ENCODE results near the gene KCNV2. TPM values are rescaled to one million over a fixed set of nuclear protein-coding genes. Genes with fewer than 3 reads are reported as not detected.

KCNV2 gene
- total RNA-seq, 2 experiments from 2014 or later = not detected

DNA sequence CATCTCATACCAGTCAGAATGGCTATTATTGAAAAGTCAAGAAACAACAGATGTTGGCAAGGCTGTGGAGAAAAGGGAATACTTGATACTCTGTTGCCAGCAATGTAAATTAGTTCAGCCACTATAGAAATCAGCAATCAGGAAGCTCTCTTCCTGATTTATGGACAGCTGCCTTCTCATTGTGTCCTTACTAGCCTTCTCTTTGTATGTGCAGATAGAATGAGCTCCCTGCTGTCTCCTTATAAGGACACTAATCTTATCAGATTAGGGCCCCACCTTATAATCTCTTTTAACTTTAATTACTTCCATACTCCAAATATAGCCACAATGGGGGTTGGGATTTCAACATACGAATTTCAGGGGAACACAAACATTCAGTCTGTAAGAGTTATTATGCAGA is 38.0 kb downstream of the KCNV2 start:
- Mint-ChIP-seq H3K4me3 (no peak overlapping the region), H3K27ac (no peak overlapping the region), H3K4me1 (peaks cover 14% of the 10 kb centered on the region), H3K27me3 (no peaks in the 10 kb centered on the region), H3K9me3 (ENCODE audit: low read depth) (peaks cover under 1% of the 10 kb centered on the region), H3K36me3 (peaks cover 38% of the 10 kb centered on the region)
- ATAC-seq (no peak), DNase-seq (no peak)
- CTCF ChIA-PET = no interaction called here

DNA sequence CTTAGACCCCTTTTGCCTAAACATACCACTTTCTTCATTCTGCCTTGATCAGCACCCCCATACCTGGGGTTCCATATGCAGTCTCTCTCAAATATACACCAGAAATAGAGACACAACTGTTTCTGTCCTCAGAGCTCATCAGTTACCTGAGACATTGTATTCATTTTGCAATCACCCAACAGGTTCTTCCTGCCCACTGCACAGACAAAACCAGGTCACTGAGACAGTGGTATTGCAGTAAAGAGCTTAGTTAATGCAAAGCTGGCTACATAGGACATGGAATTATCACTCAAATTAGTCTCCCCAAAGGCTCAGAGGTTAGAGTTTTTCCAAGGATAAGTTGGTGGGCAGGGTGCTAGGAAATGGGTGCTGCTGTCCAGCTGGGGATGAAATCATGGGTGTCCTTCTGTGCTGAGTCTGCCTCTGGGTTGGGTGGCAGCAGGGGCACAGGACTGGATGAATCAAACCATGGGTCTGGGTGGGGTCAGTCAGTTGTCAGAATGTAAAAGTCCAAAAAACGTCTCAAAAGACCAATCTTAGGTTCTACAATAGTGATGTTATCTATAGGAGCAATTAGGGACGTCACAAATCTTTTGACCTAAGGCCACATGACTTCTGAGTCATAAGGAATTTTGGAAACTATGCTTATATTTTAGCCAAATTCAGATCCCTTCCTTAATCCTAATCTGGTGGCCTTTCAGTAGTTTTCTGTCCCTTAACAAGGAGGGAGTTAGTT is 41.0 kb downstream of the KCNV2 start:
- Mint-ChIP-seq H3K4me1 (peaks cover 30% of the 10 kb centered on the region), H3K4me3 (no peak overlapping the region), H3K27ac (no peak overlapping the region), H3K36me3 (peaks cover 36% of the 10 kb centered on the region), H3K9me3 (ENCODE audit: low read depth) (no peaks in the 10 kb centered on the region), H3K27me3 (no peaks in the 10 kb centered on the region)
- DNase-seq (no peak), ATAC-seq (no peak)
- CTCF ChIA-PET = no interaction called here

DNA sequence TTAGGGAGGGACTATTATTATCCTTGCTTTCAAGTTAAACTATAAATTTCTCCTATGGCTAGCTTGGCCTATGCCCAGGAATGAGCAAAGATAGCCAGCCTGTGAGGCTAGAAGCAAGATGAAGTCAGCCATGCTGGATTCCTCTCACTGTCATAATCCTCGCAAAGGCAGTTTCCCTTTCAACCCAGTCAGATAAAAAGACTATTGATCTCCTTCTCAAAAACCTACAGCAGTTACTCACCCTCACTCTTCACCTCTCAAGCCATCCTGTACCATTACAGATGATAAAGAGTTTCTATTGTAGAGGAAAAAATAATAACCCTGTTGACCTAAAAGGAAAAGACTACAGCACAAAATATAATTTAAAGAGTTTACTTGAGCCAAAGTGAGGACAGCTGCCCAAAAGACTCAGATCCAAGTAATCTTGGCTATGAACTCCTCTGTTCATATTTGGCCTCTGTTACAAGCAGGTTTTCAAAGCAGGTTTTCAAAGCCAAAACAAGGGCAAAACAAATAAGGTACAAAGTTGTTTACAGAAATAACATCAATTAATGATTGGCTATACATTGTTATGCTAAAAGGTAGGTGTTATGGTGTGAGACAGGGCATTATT is 41.7 kb downstream of the KCNV2 start:
- Mint-ChIP-seq H3K4me1 (peaks cover 37% of the 10 kb centered on the region), H3K4me3 (no peak overlapping the region), H3K36me3 (peaks cover 30% of the 10 kb centered on the region), H3K9me3 (ENCODE audit: low read depth) (no peaks in the 10 kb centered on the region), H3K27me3 (no peaks in the 10 kb centered on the region), H3K27ac (no peak overlapping the region)
- CTCF ChIA-PET = interaction anchor here (0.7 kb wide), 1 partner anchor 85 kb away, joined by 3 read pairs; the partner anchor contains the start of gene PUM3
- ATAC-seq (no peak), DNase-seq (no peak)

DNA sequence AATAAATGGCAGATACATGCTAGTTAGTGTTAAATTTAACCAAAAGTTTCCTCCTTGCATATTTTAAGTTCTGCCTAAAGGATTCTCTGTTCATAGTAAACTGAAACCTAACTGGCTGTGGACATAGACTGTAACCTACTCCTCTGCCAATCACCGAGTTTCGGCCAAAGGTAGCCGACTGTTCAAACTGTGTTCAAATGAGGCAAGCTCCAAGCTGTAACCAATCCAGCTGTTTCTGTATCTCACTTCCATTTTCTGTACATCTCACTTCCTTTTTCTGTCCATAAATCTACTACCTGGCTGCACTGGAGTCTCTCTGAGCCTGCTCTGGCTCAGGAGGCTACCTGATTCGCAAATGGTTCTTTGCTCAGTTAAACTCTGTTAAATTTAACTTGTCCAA is 44.1 kb downstream of the KCNV2 start:
- CTCF ChIA-PET = no interaction called here
- H3K27ac Mint-ChIP-seq = no peak overlapping the region
- no peak overlapping the region for H3K4me3 Mint-ChIP-seq
- H3K36me3 Mint-ChIP-seq = peaks cover 25% of the 10 kb centered on the region
- H3K4me1 Mint-ChIP-seq = peaks cover 55% of the 10 kb centered on the region
- H3K27me3 Mint-ChIP-seq = no peaks in the 10 kb centered on the region
- ATAC-seq (no peak), DNase-seq (no peak)
- no peaks in the 10 kb centered on the region for H3K9me3 Mint-ChIP-seq (ENCODE audit: low read depth)

DNA sequence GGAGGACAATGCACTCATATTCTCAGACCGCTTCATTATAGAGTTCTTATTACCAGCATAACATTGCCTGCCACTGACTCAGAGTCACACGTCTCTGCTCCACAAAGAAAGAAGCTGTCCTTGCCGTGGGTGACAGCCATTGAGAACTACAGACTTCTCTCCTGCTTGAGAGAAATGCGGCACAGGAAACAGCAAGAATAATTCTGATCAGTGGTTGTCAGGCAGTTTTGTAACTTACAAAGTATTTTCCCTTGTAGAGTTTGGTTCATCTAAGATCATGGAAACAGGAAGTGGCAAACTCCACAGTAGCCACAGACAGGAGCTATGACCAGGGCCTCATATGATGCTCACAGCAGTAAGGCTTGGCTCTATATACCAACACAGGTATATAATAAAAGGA is 47.0 kb downstream of the KCNV2 start:
- peaks cover 29% of the 10 kb centered on the region for H3K36me3 Mint-ChIP-seq
- peak overlapping the region; percentile 97 for H3K27ac Mint-ChIP-seq
- H3K4me3 Mint-ChIP-seq = peak overlapping the region; percentile 19
- no peaks in the 10 kb centered on the region for H3K27me3 Mint-ChIP-seq
- peaks cover 47% of the 10 kb centered on the region for H3K4me1 Mint-ChIP-seq
- CTCF ChIA-PET = interaction anchor here (0.7 to 1.6 kb wide), 3 partner anchors 37 to 1190 kb away, joined by 3 read pairs; partner anchors contain the start of gene PUM3
- DNase-seq (peak; percentile 82), ATAC-seq (peak; percentile 91)
- no peaks in the 10 kb centered on the region for H3K9me3 Mint-ChIP-seq (ENCODE audit: low read depth)

DNA sequence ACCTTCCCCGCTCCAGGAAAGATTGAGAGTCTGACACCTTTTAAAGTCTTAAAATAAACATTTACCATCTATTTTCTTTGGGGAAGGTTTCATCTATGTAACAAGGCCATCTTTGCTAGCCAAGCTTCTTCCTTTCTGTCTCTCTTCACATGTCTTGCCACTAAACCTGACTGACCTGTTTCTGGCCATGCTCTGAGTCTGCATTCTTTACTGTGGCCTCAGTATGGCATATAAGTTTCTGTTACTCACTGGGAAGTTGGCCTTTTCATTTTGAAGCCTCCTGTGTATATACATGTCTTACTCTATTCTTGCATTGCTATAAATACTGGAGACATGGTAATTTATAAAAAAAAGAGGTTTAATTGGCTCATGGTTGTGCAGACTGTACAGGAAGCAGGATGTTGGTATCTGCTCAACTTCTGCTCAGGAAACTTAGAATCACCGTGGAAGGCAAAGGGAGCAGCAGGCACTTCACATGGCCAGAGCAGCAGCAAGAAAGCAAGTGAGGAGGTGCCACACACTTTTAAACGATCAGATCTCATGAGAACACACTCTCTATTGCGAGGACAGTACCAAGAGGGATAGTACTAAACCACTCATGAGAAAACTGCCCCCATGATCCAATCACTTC is 48.1 kb downstream of the KCNV2 start:
- peak; percentile 16 for ATAC-seq
- Mint-ChIP-seq H3K27ac (peak overlapping the region; percentile 78), H3K9me3 (ENCODE audit: low read depth) (no peaks in the 10 kb centered on the region), H3K4me3 (no peak overlapping the region), H3K4me1 (peaks cover 40% of the 10 kb centered on the region), H3K36me3 (peaks cover 32% of the 10 kb centered on the region), H3K27me3 (no peaks in the 10 kb centered on the region)
- CTCF ChIA-PET = interaction anchor here (1.1 to 1.6 kb wide), 2 partner anchors 38 to 79 kb away, joined by 3 read pairs; partner anchors contain the start of gene PUM3
- DNase-seq = no peak

DNA sequence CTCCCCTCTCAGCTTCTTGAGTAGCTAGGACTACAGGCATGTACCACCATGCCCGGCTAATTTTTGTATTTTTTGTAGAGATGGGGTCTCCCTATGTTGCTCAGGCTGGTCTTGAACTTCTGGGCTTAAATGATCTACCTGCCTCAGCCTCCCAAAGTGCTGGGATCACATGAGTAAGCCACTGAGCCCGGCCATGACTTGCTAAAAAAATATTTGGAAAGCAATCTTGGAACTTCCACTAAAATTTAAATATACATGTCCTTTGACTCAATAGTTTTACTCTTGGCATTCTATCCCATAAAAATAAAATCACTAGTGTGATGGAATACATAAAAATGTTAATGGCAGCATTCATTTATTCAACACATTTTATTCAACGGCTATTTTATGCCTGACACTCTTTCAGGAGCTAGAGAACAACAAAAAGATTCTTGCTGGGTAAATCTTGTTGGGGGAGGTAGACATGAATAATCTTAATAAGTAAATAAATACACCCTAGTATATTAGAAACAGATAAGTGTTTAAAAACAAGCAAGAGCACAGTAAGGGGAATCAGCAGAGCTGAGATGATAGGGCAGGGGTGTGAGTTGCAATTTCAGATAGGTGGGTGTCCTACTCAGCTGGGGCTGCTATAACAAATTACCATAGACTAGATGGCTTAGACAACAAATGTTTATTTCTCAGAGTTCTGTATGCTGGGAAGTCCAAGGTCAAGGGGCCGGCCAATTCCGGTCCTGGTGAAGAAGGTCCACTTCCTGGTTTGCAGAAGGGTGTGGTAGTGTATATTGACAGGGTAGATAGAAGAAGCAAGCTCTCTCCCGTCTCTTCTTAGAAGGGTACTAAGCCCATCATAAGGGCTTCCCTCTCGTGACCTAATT is 50.7 kb downstream of the KCNV2 start:
- no peak for DNase-seq
- CTCF ChIA-PET = no interaction called here
- H3K27me3 Mint-ChIP-seq = no peaks in the 10 kb centered on the region
- H3K9me3 Mint-ChIP-seq (ENCODE audit: low read depth) = peaks cover 2% of the 10 kb centered on the region
- no peak overlapping the region for H3K4me3 Mint-ChIP-seq
- H3K27ac Mint-ChIP-seq = no peak overlapping the region
- ATAC-seq = no peak
- H3K4me1 Mint-ChIP-seq = peaks cover 28% of the 10 kb centered on the region
- peaks cover 42% of the 10 kb centered on the region for H3K36me3 Mint-ChIP-seq

DNA sequence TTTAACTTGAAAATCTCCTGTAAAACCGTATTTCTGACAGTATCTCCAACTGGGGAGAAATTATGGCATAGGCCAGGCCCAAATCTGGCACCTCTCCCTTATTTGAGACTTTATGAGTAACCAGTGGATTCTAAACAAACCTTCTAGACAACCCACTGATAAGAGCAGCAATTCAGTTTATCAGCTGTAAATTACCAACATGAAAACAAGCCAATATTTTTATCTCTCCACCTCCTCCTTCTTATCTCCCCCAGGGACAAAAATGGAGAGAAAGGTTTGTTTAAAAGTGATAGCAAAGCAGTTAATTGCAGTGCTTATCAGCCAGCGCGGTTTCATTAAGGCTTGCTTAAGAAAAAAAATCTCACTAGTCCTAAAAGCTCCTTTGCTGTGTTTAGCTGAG is 53.8 kb downstream of the KCNV2 start:
- H3K27me3 Mint-ChIP-seq = no peaks in the 10 kb centered on the region

DNA sequence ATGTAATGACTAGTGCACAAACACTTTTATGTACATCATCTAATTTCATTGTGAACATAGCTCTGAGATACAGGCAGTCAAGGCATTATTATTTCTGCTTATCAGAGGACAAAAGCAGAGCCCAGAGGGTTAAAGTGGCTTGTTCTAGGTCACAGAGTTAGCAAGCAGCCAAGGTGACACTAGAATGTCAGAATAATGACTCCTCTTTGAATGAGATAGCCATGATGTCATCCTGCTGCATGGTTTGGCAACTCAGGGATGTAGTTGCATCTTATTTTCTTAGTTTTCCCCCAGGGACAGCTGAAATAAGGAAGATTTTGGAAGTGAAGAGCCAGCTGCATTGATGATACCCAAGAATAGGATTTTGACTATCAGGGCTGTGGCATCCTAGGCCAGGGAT is 54.4 kb downstream of the KCNV2 start:
- peaks cover 72% of the 10 kb centered on the region for H3K36me3 Mint-ChIP-seq
- ATAC-seq (no peak), DNase-seq (no peak)
- no peaks in the 10 kb centered on the region for H3K4me1 Mint-ChIP-seq
- no peaks in the 10 kb centered on the region for H3K27me3 Mint-ChIP-seq
- no peak overlapping the region for H3K4me3 Mint-ChIP-seq
- H3K27ac Mint-ChIP-seq = no peak overlapping the region
- CTCF ChIA-PET = no interaction called here
- peaks cover 27% of the 10 kb centered on the region for H3K9me3 Mint-ChIP-seq (ENCODE audit: low read depth)

More for the DNA sequence above, 53.8 kb downstream of the KCNV2 start:
- H3K4me3 Mint-ChIP-seq = no peak overlapping the region
- CTCF ChIA-PET = no interaction called here
- H3K9me3 Mint-ChIP-seq (ENCODE audit: low read depth) = peaks cover 24% of the 10 kb centered on the region
- DNase-seq = no peak
- H3K4me1 Mint-ChIP-seq = peaks cover under 1% of the 10 kb centered on the region
- H3K27ac Mint-ChIP-seq = no peak overlapping the region
- H3K36me3 Mint-ChIP-seq = peaks cover 67% of the 10 kb centered on the region
- no peak for ATAC-seq

DNA sequence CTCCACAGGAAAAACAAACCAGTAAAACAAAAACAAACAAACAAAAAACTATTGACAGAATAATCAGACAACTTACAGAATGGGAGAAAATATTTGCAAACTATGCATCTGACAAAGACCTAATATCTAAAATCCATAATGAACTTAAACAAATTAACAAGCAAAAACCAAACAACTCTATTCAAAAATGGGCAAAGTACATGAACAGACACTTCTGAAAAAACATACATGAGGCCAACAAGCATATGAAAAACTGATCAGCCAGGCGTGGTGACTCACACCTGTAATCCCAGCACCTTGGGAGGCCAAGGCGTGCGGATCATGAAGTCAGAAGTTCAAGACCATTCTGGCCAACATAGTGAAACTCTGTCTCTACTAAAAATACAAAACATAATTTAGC is 60.1 kb downstream of the KCNV2 start:
- Mint-ChIP-seq H3K27me3 (no peaks in the 10 kb centered on the region), H3K27ac (no peak overlapping the region), H3K4me3 (no peak overlapping the region), H3K9me3 (ENCODE audit: low read depth) (peaks cover 37% of the 10 kb centered on the region), H3K36me3 (peaks cover 93% of the 10 kb centered on the region), H3K4me1 (no peaks in the 10 kb centered on the region)
- CTCF ChIA-PET = no interaction called here
- DNase-seq = no peak
- no peak for ATAC-seq

DNA sequence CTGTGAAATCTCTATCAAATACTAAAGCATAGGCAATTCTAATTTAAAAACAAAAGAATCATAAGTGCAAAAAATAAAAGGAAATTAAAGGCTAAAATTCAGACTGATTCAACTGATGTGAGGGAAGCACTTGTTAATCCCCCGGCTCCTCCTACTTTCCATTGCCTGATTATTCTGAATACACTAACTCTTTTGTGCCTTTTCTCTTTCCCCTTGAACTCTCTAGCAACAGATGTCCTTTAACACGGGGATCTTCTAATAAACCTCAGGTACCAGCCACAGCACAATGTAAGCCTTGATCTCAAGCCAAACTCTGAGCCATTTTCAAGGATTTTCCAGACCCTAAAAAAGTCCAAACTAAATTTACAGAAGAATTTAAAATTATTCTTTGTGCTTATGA is 61.5 kb downstream of the KCNV2 start:
- no peaks in the 10 kb centered on the region for H3K27me3 Mint-ChIP-seq
- no peaks in the 10 kb centered on the region for H3K4me1 Mint-ChIP-seq
- DNase-seq (no peak), ATAC-seq (no peak)
- peaks cover 30% of the 10 kb centered on the region for H3K9me3 Mint-ChIP-seq (ENCODE audit: low read depth)
- H3K27ac Mint-ChIP-seq = no peak overlapping the region
- H3K4me3 Mint-ChIP-seq = no peak overlapping the region
- CTCF ChIA-PET = no interaction called here
- H3K36me3 Mint-ChIP-seq = peaks cover 91% of the 10 kb centered on the region
